AG09319 (cell line): ENCODE data around the gene SF3B2.

Experiments
- DNase-seq: peaks from one replicate; pipeline ENCODE4 v3.0.0-alpha.2; 2010; ENCODE audit warnings: low read depth; ENCODE audit errors: extremely low read depth
- TF ChIP-seq, protein P1 (sequence below): IDR thresholded peaks from 2 replicates; pipeline ENCODE4 v1.5.1; 2011; ENCODE audit warnings: low read depth, mild to moderate bottlenecking, inconsistent platforms, low read length, moderate library complexity

The SF3B2 gene

DNA sequence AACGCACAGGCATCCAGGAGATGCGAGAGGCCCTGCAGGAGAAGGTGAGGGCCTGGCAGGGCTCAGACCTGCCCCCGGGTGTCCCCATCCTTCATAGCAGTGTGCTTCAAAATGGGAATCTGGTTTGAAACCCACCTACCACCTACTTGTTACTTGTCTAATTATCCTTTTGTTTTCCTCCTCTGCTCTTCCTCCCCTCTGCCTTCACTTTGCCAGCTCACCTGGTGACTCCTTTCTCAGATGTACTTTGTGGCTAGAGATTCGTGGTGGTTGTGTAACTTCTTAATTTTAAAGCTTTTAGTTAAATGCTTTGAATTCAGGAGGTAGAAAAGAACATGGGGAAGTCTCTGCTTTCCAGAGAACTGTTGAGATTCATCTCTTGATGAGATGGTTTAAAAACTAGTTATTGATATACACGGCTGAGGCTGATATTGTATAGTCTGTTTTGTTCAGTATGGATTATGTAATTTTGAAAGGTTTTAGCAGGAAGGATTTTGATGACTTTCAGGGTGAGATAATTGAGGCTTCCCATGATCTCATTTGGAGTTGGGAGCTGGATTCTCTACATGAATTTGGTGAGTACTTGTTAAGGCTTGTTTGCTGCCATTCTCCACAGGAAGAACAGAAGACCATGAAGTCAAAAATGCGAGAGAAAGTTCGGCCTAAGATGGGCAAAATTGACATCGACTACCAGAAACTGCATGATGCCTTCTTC, 8.0 kb downstream of the SF3B2 start:
- no peak for DNase-seq
- TF ChIP-seq, protein P1, sequence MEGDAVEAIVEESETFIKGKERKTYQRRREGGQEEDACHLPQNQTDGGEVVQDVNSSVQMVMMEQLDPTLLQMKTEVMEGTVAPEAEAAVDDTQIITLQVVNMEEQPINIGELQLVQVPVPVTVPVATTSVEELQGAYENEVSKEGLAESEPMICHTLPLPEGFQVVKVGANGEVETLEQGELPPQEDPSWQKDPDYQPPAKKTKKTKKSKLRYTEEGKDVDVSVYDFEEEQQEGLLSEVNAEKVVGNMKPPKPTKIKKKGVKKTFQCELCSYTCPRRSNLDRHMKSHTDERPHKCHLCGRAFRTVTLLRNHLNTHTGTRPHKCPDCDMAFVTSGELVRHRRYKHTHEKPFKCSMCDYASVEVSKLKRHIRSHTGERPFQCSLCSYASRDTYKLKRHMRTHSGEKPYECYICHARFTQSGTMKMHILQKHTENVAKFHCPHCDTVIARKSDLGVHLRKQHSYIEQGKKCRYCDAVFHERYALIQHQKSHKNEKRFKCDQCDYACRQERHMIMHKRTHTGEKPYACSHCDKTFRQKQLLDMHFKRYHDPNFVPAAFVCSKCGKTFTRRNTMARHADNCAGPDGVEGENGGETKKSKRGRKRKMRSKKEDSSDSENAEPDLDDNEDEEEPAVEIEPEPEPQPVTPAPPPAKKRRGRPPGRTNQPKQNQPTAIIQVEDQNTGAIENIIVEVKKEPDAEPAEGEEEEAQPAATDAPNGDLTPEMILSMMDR, result no peak

DNA sequence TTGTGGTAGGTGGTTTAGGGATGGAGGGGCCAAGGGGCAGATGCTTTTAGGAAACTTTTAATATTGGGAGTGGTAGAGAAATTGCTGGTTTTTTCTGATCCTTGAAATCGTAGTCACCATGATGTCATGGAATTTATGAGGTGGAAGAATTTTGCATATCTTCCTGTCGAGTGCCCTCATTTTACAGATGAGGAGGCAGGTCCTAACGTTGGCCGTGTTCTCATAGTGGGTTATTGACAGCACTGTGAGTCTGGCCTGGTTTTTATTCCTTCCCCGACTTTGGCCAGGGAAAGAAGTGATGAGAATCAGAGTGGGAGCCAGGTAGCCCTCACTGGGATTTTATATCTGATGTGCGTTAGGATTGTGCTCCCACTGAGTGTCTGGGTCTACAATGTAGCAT, 9.1 kb downstream of the SF3B2 start:
- TF ChIP-seq, protein P1, result no peak
- no peak for DNase-seq

DNA sequence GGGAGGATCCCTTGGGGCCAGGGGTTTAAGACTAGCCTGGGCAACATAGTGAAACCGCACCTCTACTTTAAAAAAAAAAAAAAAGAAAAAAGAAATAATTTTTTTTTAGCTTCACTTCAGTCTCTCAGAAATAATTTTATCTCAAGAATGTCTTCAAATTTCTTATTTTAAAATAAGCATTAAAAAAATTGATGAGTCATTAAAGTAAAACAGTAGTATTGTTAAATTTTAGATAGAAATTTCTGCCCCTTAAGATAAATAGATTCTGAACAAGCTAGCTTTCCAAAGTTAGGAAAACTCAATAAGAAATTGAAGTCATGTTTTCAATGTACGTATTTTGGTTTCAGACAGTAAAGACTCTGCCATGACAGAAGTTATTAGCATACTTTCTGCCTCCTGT, 10.2 kb downstream of the SF3B2 start:
- TF ChIP-seq, protein P1, result no peak
- no peak for DNase-seq

DNA sequence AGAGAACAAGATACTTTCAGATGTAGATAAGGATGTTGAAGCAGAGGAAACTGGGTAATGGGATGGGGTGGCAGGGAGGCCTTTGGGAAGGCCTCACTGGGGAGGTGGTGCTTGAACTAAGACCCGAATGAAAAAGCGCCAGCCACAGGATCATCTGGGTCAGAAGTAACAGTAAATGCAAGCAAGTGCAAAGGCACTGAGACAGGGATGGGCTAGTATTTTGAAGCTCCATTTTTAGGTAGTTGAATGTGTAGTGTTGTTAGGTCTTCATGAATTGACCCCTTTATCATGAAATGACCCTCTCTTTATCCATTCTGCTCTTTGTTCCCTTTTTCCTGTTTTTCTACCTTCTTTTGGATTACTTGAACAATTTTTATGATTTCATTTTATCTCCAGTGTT, 11.7 kb downstream of the SF3B2 start:
- DNase-seq, result no peak
- TF ChIP-seq, protein P1, result no peak

DNA sequence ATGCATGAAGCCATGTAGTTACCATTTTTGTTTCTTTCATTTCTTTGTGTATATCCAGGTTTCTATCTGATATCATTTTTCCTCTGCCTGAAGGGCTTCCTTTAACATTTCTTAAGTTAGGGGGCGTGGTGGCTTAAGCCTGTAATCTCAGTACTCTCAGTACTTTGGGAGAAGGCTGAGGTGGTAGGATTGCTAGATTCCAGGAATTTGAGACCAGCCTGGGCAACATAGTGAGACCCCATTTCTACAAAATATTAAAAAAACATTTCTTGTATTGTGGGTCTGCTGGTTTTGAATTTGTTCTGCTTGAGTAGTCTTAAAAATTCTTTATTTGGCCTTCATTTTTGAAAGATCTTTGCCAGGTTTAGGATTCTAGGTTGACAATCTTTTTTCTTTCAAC, 12.4 kb downstream of the SF3B2 start:
- TF ChIP-seq, protein P1, result no peak
- DNase-seq, result no peak

DNA sequence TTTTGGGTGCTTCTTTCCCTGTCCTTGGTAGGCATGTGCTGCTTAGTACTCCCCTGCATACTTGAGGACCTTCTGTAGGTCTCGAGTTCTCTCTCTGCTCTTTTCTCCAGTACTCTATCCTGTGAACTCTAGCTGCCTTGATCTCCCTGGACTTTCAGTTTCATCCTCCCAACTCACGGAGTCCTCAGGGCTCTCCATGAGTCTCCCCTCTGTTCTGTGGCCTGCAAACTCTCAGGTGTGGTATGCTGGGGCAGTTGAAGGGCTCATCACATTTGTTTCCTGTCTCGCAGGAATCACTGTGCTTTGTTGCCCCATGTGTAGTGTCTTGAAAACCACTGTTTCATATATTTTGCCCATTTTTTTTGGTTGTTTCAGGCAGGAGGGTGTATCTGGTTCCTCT, 14.6 kb downstream of the SF3B2 start:
- TF ChIP-seq, protein P1, result no peak
- DNase-seq, result no peak

DNA sequence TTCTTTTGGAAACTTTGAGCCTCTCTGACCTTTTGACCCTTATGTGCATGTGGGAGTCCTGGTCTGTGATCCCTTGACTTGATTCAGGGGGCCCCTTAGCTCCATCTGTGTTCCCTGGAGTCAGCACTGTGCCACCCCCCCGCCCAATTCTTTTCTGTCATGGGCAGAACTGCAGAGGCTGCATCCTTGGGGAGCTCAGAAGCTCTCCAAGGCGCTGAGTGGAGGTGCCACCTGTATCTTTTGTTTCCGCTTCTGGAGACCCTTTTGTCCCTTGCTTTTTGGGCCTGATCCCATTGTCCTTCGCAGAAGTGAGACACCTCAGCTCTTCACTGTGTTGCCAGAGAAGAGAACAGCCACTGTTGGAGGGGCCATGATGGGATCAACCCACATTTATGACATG, 15.5 kb downstream of the SF3B2 start:
- no peak for DNase-seq
- TF ChIP-seq, protein P1, result no peak
